HG03196 (cell line): ENCODE measurements around the gene AGTR1.
"Not testable (repeated sequence)": the region's sequence is repeated elsewhere in the genome, so short reads cannot be mapped to it uniquely, and the experiment has no call there.

Experiments
- ATAC-seq: cut with Tn5 transposase; IDR thresholded peaks from one replicate; pipeline ENCODE4 v1.9.1; 2021; ENCODE audit not compliant: unreplicated experiment

AGTR1 gene

DNA sequence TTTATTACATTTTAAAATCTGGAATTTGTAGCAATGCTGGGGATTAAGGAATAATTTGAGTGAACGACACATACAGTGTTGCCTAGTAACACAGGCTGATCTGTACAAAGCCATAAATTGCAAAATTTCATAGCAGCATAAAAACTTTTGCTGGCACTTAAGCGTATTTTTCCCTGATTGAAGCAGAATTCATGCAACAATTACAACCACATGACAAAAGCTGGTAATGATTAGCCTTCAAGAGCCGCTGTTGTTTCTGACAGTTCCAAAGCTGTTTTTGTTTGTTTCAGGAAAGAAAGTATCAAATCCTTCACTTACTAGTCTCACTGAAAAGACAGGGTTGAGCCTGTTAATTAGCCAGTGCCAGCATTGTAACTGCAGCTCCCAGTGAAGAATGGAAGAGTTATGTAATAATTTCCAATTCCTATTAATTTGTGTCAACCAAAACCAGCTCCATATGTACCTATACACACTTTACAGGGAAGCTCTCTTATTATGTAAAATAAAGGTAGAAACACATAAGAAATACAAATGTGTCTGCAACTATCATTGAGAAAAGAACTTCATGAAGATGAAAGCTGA is 60.7 kb downstream of the AGTR1 start:
- no peak for ATAC-seq

DNA sequence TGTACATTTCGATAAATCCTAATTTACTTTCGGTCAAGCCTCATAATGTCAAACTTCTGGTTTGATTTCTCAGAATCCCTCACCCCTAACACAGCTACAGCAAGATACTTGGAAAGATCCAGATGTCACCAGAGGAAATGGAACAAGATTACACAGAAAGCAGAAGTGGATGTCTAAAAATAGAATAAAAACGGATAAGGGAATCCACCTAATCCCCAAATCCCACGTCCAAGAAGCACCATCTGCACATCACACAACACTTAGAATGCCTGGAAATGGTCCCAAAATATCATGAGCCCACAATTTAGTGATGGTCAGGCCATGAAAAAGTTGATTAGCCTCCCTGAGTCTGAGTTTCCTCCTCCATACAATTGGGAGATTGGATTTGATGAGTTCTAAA is 61.7 kb downstream of the AGTR1 start:
- ATAC-seq, result no peak

DNA sequence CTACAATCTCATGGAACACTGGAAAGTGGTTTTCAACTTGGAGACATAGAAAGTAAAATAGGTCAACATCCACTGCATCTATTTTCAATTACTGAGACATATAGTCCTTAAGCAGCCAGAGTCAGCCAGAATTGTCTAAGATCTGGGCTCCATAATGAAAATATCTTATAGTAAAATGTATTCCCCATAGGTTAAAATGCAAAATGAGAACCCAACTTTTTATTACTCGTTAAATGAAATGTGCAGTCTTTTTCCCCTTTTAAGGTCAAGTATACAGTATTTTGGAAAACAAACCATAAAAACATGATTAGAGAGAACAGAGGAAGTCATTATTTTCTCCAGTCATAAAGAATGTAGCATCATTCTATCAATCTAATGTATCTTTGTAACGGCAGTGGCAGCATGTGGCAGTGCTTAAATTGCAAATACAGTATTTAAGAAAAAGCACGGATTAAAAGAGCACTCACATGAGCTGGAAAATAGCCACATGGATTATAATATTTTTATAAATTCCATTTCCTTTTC is 65.5 kb downstream of the AGTR1 start:
- no peak for ATAC-seq

DNA sequence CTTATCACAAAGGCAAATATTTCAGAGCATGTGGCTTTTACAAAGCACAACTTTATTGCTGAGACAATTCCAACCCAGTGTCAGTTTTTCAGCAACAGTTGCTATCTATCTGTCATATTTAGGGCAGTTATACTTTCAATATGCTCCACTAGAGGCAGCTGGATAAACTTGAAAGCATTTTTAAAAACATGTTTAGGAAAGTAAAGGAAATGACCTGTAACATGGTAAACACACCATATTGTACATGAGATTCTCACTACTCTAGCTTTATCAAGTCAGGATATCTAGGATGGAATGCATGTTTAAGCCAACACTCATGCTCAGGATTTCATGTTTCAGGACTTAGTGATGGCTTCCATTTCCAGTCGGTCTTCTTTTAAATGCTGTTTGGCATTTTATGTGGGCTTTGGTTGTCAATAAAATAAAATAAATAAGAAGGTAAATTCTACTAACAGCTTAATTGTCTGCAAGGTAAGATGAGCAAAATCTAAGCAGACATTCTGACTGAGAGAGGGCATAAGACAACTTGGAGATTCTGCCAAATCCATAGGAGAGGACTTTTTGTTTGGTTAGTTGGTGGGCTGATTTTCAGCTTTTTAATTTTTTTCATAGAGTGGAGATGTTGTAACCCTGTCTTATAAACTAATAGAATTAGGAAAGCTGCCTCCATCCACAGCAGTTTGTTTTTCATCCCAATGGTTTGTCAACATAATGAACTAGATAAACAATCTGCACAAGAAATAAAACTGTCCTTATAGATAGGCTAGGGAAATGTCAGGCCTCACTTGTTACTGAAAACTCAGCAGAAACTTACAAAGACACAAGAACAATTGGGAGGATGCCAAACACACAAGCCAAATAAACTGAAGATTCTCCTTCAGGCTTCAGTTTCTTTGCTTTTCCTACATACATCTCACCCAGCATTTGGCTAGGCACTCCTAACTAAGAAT is 66.6 kb downstream of the AGTR1 start:
- no peak for ATAC-seq

DNA sequence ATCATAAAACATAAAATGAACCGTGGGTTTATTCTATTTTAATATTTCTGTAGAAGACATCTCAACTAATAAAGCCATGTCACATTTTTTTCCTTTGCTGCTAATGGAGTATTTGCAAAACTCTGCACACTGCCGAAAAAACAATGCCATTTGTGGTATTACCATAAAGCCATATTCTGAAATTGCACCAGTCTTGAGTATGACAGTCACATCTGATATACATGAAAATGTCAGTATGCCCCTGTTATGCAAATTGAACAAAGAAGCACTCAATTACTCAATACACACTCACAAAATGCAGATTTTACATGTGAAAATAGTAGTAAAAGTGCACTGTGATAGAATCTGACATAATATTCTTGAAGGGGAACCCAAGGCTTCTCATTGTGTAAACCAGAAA is 74.7 kb downstream of the AGTR1 start:
- no peak for ATAC-seq

DNA sequence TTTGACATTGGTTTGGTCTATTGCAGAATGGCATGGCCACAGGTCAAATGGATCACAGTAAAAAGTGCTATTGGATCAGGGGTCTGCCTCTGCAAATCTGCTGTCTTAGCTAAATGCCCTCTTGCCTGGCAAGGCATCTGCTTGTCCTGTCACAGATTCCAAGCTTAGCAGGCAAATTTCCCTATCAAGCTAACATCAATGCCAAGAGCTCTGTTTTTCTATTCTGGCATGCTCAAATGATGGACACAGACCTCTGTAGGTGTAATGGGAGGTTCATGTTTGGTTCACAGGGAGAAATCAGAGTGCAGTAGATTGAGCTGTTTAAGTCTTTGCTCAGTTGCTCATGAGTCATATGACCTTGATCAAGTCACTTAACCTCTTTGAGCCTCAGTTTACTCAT is 75.1 kb downstream of the AGTR1 start:
- no peak for ATAC-seq

DNA sequence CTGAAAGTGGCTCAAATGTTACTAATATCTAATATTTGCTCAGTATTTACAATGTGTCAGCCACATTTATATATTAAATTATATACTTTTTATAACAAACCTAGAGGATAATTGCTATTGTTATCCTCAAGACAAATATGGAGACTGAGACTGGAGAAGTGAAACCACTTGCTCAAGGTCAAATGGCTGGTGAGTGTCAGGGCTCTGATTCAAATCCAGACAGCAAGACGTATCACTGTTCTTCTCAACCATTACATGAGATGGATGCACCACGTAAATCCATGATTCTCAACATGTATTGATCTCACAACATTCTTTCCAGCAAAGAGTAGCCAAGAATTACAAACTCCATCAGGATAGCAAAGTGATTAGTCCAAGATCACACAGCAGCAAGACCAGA is 76.1 kb downstream of the AGTR1 start:
- no peak for ATAC-seq

DNA sequence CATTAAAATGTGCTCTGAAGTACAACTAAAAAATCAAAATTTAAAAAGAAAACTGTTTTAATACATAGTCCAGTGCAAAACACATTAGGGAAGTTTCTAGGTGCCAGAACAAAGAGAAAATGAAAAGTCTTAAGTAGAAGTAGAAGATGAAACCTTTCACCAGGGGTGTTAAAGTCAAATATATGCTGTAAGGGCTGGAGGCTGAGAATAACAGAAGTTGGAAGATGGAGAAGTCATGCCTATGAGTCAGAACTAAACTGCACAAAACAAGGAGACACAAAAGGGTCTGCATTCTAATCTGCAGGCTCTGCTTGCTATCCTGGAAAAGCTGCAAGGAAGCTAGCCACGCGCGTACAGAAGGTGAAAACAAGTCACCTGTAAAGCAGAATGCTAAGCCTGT is 81.2 kb downstream of the AGTR1 start:
- no peak for ATAC-seq

DNA sequence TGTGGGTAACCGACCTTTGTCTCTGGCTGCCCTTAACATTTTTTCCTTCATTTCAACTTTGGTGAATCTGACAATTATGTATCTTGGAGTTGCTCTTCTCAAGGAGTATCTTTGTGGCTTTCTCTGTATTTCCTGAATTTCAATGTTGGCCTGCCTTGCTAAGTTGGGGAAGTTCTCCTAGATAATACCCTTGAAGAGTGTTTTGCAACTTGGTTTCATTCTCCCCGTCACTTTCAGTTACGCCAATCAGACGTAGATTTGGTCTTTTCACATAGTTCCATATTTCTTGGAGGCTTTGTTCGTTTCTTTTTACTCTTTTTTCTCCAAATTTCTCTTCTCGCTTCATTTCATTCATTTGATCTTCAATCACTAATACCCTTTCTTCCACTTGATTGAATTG is 87.3 kb downstream of the AGTR1 start:
- not testable (repeated sequence) for ATAC-seq

DNA sequence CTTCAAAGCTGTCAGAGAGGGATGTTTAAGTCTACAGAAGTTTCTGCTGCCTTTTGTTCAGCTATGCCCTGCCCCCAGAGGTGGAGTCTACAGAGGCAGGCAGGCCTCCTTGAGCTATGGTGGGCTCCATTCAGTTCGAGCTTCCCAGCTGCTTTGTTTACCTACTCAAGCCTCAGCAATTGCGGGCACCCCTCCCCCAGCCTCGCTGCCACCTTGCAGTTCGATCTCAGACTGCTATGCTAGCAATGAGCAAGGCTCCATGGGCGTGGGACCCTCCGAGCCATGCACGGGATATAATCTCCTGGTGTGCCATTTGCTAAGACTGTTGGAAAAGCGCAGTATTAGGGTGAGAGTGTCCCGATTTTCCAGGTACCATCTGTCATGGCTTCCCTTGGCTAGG is 88.5 kb downstream of the AGTR1 start:
- ATAC-seq, result not testable (repeated sequence)

DNA sequence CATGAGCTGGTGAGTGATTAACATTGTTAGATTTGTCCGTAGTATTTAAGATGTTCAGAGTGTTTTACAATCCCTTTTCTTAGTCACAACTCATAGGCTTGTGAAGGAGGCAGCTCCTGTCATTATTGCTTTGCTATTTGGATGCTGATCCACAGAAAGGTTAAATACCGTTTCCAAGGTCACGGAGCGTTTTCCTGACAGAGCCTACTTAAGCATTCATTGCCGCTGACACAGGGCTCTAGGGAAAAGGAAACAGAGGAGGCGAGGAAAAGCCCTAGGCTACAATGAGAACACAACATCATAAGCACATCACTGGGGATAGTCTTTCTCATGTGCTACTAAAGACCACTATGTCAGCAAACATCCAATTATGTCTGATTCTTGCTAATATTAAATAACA is 91.4 kb downstream of the AGTR1 start:
- ATAC-seq, result no peak

DNA sequence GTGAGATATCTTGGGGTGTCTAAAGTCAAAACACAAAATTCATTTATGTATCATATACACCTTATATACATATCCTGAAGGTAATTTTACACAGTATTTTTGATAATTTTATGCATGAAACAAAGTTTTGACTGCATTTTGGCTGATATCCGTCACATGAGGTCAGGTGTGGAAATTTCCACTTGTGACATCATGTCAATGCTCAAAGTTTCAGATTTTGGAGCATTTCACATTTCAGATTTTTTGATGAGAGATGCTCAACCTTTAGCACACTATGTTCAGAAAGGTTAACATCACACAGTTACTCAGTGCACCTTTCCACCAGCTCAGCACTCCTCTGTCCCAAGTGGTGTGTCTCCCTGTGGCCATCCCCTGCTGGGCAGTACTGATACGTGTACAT is 92.2 kb downstream of the AGTR1 start:
- ATAC-seq, result no peak

DNA sequence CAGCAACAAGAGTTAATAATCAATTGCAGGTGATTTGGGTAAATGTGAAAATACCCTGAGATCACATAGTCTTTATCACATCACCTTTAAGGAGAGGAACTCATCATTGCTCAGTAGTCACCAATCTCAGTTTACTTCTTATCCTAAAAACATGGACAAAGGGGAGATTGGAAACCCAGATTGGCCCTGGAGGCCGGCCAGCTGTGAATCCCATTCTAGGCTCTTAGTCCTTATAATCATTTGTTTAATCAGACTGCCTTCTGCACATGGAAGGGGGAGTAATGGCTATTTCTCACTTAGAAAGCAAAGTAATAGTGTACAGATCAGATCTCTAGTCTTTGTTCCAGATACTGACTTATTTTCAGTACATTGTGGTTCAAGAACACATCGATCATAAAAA is 92.7 kb downstream of the AGTR1 start:
- no peak for ATAC-seq

DNA sequence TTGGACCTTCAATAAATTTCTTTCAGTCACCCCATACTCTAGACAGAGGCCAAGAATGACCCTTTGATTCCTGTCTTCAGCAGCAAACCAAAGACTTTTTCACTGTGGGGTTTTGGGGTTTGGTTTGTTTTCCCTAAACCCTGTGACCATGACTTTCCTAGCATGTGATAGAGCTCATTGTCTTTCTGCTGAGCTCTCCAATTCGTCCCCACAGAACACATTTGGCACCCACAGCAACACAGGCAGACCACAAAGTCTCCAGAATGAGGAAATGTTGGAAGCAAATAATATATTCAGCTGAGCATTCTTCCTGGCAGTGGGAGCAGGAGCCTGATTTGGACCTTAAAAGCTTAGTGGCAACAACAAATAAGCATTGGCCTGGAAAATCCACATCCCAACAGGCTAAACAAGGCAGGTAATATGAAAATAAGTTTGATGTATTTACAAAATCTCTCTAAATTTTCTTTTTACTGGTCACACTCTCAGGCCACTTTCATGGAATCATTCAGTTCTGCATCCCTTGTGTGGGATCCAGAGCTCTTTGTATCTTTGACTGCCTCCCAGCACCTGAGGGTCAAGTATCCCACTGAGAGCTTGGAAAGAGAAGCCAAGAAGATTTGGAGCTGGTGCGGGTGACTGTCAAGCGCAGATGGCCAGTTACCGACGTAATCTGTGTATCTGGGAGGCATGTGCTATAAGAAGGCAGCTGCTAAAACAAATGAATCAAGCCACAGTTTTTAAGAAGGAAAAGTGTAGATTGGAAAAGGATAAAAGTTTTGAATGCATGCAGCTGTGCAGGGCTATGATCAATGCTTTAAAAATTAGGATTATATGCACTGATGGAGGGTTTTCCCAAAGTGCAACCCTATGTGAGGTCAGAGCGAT is 93.4 kb downstream of the AGTR1 start:
- no peak for ATAC-seq

DNA sequence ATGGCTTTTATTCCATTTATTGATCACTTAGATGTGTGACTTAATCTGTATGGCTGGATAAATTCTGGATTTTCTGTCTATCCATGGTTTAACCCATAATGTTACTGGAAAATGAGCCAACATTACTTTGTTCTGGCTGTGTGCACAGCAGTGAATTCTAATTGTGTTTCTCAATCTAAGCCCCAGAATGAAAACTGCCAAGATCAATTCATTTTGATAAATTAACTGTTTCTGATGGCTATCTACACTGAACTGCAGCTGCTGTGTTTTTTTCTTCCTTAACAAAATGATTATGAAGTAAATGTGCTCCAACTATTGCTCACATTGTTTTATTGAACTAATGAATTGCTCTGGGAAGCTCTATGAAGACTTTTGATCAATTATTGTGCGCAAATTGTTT is 94.2 kb downstream of the AGTR1 start:
- ATAC-seq, result no peak

DNA sequence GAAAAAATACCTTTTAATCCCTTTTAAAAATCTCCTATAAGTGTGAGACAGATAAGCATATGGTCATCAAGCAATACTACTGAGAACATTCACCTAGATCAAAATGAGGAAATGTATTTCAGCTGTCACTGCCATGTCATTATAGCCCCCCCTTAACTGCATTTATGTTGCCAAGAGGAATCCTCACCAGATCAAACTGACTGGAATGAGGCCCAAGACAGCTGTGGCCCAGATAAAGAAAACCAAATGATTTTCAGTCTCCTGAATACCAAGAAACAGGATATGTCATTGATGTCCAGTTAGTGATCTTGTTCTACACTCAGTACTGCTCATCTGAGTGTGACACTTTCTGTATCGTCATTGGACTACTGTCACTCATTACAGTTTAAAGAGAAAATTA is 94.8 kb downstream of the AGTR1 start:
- ATAC-seq, result no peak
